ENCODE results near the gene TNNI2. TPM values are rescaled to one million over a fixed set of nuclear protein-coding genes. Genes with fewer than 3 reads are reported as not detected.

The TNNI2 gene
- polyA plus RNA-seq, 1 donor from 2014 or later: not detected

DNA sequence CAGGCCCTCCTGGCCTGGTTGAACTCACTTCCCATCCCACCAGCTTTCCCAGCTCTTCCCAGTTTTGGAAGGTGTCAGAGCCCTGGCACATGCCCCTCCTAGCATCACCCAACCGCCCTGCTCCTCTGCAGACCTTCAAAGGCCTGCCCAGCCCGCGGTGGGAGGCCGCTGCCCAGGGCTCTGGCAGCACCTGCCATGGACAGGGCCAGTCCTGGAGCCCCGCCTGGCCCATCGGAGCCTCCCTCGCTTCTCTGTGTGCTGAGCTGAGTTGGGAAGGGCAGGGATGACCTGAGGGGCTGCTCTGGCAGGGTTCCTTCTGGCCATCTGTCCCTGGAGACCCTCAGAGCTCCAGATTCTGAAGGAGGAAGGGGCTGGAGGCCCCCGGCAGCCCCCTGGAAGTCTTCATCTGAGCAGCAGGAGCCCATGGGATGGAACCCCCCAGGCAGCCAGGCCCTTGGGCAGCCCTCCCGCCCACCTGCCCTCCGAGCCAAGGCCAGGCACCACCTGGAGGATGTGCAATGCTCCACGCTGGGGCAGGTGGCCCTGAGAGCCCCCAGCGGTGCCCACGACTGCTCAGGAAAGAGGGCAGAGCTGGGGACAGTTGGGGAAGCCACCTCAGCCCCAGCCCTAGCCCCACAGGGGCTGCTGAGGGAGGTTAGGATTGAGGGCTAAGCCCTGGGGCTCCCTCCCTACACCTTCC lies 17.7 kb downstream of the TNNI2 start:
- Histone ChIP-seq H3K9ac (ENCODE audit: low read length) (no peak overlapping the region), H3K4me2 (ENCODE audit: low read length) (no peak overlapping the region), H3K4me3 (ENCODE audit: low read length) (no peak overlapping the region), H4K20me1 (ENCODE audit: insufficient read depth) (no peaks in the 10 kb centered on the region), H3K9me3 (ENCODE audit: low read length) (no peaks in the 10 kb centered on the region), H3K27ac (ENCODE audit: low read length) (no peak overlapping the region), H3K79me2 (replicated peaks; ENCODE audit: insufficient read depth, low read length) (no peaks in the 10 kb centered on the region), H2AFZ (ENCODE audit: low read depth, low read length) (no peak overlapping the region), H3K9me2 (ENCODE audit: insufficient read depth, low read length) (no peaks in the 10 kb centered on the region), H3F3A (ENCODE audit: insufficient read depth, low read length, poor library complexity, severe bottlenecking) (no peaks in the 10 kb centered on the region), H3K36me3 (ENCODE audit: insufficient read depth, low read length) (no peaks in the 10 kb centered on the region), H3K27me3 (ENCODE audit: insufficient read depth, low read depth, low read length) (no peaks in the 10 kb centered on the region)
- TF ChIP-seq, protein P1, sequence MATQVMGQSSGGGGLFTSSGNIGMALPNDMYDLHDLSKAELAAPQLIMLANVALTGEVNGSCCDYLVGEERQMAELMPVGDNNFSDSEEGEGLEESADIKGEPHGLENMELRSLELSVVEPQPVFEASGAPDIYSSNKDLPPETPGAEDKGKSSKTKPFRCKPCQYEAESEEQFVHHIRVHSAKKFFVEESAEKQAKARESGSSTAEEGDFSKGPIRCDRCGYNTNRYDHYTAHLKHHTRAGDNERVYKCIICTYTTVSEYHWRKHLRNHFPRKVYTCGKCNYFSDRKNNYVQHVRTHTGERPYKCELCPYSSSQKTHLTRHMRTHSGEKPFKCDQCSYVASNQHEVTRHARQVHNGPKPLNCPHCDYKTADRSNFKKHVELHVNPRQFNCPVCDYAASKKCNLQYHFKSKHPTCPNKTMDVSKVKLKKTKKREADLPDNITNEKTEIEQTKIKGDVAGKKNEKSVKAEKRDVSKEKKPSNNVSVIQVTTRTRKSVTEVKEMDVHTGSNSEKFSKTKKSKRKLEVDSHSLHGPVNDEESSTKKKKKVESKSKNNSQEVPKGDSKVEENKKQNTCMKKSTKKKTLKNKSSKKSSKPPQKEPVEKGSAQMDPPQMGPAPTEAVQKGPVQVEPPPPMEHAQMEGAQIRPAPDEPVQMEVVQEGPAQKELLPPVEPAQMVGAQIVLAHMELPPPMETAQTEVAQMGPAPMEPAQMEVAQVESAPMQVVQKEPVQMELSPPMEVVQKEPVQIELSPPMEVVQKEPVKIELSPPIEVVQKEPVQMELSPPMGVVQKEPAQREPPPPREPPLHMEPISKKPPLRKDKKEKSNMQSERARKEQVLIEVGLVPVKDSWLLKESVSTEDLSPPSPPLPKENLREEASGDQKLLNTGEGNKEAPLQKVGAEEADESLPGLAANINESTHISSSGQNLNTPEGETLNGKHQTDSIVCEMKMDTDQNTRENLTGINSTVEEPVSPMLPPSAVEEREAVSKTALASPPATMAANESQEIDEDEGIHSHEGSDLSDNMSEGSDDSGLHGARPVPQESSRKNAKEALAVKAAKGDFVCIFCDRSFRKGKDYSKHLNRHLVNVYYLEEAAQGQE (IDR thresholded peaks at IDR 0.05; ENCODE audit: borderline replicate concordance): no peak
- TF ChIP-seq, protein P2, sequence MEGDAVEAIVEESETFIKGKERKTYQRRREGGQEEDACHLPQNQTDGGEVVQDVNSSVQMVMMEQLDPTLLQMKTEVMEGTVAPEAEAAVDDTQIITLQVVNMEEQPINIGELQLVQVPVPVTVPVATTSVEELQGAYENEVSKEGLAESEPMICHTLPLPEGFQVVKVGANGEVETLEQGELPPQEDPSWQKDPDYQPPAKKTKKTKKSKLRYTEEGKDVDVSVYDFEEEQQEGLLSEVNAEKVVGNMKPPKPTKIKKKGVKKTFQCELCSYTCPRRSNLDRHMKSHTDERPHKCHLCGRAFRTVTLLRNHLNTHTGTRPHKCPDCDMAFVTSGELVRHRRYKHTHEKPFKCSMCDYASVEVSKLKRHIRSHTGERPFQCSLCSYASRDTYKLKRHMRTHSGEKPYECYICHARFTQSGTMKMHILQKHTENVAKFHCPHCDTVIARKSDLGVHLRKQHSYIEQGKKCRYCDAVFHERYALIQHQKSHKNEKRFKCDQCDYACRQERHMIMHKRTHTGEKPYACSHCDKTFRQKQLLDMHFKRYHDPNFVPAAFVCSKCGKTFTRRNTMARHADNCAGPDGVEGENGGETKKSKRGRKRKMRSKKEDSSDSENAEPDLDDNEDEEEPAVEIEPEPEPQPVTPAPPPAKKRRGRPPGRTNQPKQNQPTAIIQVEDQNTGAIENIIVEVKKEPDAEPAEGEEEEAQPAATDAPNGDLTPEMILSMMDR (IDR thresholded peaks at IDR 0.05; ENCODE audit: poor library complexity, severe bottlenecking): no peak
- TF ChIP-seq EP300 (conservative IDR thresholded peaks at IDR 0.05; ENCODE audit: poor library complexity, severe bottlenecking) (no peak), POLR2AphosphoS5 (IDR thresholded peaks at IDR 0.05) (no peak), RAD21 (conservative IDR thresholded peaks at IDR 0.05) (no peak), TAF1 (IDR thresholded peaks at IDR 0.05; ENCODE audit: low read depth) (no peak), EZH2 (IDR thresholded peaks at IDR 0.05; ENCODE audit: borderline replicate concordance, insufficient read depth, low read length, poor library complexity, severe bottlenecking) (no peak), MXI1 (conservative IDR thresholded peaks at IDR 0.05; ENCODE audit: poor library complexity, severe bottlenecking) (no peak), SMC3 (conservative IDR thresholded peaks at IDR 0.05; ENCODE audit: poor library complexity) (no peak)

DNA sequence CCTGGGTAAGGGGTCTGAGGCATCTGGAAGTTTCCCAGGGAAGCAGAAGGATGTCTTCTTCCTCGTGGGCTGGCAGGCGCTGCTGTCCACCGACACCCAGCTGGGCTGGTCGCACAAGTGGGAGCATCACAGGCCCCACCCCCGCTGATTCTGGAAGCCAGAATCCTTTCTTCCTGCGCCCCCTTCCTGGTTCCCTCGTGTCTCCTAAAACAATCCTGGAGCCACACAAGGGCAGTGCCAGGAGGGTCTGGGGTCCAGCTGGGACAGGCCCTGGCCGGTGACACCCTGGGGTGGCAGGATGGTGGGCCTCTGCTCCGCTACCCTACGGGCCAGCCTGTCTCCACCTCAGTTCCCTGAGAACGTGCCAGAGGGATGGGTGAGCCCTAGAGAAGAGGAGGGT lies 18.3 kb downstream of the TNNI2 start:
- H3K36me3 ChIP-seq (ENCODE audit: insufficient read depth, low read length): no peaks in the 10 kb centered on the region
- no peaks in the 10 kb centered on the region for H3F3A ChIP-seq (ENCODE audit: insufficient read depth, low read length, poor library complexity, severe bottlenecking)
- H3K4me2 ChIP-seq (ENCODE audit: low read length): no peak overlapping the region
- H3K27me3 ChIP-seq (ENCODE audit: insufficient read depth, low read depth, low read length): no peaks in the 10 kb centered on the region
- TF ChIP-seq RAD21 (conservative IDR thresholded peaks at IDR 0.05): no peak
- no peak for TF ChIP-seq MXI1 (conservative IDR thresholded peaks at IDR 0.05; ENCODE audit: poor library complexity, severe bottlenecking)
- TF ChIP-seq, protein P1 (IDR thresholded peaks at IDR 0.05; ENCODE audit: borderline replicate concordance): no peak
- no peak overlapping the region for H3K27ac ChIP-seq (ENCODE audit: low read length)
- no peaks in the 10 kb centered on the region for H4K20me1 ChIP-seq (ENCODE audit: insufficient read depth)
- H2AFZ ChIP-seq (ENCODE audit: low read depth, low read length): no peak overlapping the region
- no peak overlapping the region for H3K4me3 ChIP-seq (ENCODE audit: low read length)
- no peak overlapping the region for H3K9ac ChIP-seq (ENCODE audit: low read length)
- no peaks in the 10 kb centered on the region for H3K9me2 ChIP-seq (ENCODE audit: insufficient read depth, low read length)
- no peaks in the 10 kb centered on the region for H3K9me3 ChIP-seq (ENCODE audit: low read length)
- no peaks in the 10 kb centered on the region for H3K79me2 ChIP-seq (replicated peaks; ENCODE audit: insufficient read depth, low read length)
